OCI-LY7 (cell line): ENCODE results near the gene ARPC5.

ENCODE experiments used
- EZH2phosphoT487 ChIP-seq: fragments of 200-600 bp; sonication (generic); IDR thresholded peaks from 2 replicates; pipeline ENCODE4 v1.6.1; 2018; ENCODE audit warnings: low read depth, borderline replicate concordance, mild to moderate bottlenecking, mixed run types, antibody characterized with exemption, low read length, moderate library complexity, mixed read lengths
- TF ChIP-seq, protein P1 (sequence below): fragments of 200-600 bp; sonication (generic); conservative IDR thresholded peaks from 2 replicates; pipeline ENCODE4 v1.5.1; 2014; ENCODE audit warnings: mild to moderate bottlenecking, antibody characterized with exemption, low read length, moderate library complexity, mixed read lengths

DNA sequence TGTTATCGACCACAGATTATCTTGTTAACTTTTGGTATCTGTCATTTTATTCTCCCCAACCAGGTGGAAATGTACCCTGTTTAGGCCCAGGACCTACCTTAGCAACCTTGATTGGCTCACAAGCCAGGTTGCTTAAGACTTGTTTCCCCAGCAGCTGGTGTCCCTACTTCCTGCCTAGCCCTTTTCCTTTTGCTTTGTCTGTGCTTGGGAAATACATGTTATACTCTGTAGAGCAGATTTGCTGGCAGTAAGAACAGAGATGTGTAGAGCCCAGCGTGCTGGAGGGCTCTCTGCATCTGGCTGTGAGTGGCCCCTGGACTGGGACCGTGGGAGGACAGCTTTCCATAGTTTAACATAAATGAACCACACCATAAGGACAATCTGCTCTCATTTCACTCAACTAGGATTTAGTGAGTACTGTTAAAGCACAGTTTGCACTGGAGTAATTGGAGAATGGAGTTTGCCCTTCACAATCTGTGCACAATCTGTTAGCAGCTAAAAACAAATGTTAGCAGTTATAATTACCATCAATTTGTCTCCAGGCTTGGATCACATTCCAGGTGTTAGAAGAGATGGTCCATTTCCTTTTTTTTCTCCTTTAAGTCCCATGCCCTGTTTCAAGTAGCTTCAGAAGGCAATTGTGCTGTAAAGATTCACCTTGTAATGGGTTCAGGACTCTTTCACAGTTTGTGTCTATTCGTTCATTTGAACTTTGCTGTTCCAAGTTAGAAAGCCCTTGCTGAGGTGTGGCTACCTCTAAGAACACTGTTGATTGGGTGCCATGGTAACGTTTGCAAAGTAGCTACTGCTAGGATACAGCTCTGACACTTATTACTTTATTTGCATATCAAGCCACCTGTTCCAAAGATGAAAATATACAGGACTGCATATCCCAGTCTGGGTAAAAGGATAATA, 17.2 kb upstream of the ARPC5 start, which contains the start of gene APOBEC4:
- TF ChIP-seq, protein P1, sequence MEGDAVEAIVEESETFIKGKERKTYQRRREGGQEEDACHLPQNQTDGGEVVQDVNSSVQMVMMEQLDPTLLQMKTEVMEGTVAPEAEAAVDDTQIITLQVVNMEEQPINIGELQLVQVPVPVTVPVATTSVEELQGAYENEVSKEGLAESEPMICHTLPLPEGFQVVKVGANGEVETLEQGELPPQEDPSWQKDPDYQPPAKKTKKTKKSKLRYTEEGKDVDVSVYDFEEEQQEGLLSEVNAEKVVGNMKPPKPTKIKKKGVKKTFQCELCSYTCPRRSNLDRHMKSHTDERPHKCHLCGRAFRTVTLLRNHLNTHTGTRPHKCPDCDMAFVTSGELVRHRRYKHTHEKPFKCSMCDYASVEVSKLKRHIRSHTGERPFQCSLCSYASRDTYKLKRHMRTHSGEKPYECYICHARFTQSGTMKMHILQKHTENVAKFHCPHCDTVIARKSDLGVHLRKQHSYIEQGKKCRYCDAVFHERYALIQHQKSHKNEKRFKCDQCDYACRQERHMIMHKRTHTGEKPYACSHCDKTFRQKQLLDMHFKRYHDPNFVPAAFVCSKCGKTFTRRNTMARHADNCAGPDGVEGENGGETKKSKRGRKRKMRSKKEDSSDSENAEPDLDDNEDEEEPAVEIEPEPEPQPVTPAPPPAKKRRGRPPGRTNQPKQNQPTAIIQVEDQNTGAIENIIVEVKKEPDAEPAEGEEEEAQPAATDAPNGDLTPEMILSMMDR = no peak
- TF ChIP-seq EZH2phosphoT487 = no peak
